OCI-LY3 (cell line): ENCODE results near the gene COL6A6.

Source experiments
- CTCF ChIP-seq: fragments of 200-600, 300-600 bp; sonication (generic); IDR thresholded peaks from 2 replicates; pipeline ENCODE4 v1.5.1; 2014; ENCODE audit warnings: antibody characterized with exemption, low read length, low read depth
- EZH2phosphoT487 ChIP-seq: fragments of 200-600 bp; shearing (Covaris generic); IDR thresholded peaks from 2 replicates; pipeline ENCODE4 v1.6.1; 2018; ENCODE audit warnings: antibody characterized with exemption, mixed run types, low read depth

- TF ChIP-seq CTCF (no peak), EZH2phosphoT487 (no peak)
Measured at GRCh38 chr3:130514681-130515080, 2.3 kb upstream of the COL6A6 start.
